RWPE2 (cell line): ENCODE data around the gene OR1B1.

ENCODE experiments used
- ATAC-seq: fragments of 200-7000 bp; cut with Tn5 transposase; 3 replicates; pipeline ENCODE4 v1.9.1; 2021; ENCODE audit warnings: low read depth
- DNase-seq: peaks from one replicate; pipeline ENCODE4 v3.0.0-alpha.2; 2020; ENCODE audit warnings: low spot score
- H3K27ac ChIP-seq: fragments of 450-650 bp; 2 replicates; pipeline ENCODE4 v1.5.1; 2017; ENCODE audit warnings: mild to moderate bottlenecking; ENCODE audit not compliant: poor library complexity, severe bottlenecking
- H3K27me3 ChIP-seq: fragments of 250-450 bp; sonication (Bioruptor Pico); 2 replicates; pipeline ENCODE4 v1.5.1; 2021; ENCODE audit warnings: mild to moderate bottlenecking, moderate library complexity; ENCODE audit not compliant: insufficient read depth, poor library complexity, severe bottlenecking
- H3K36me3 ChIP-seq: fragments of 250-450 bp; sonication (Bioruptor Pico); 2 replicates; pipeline ENCODE4 v1.5.1; 2020; ENCODE audit warnings: low read depth, mild to moderate bottlenecking, moderate library complexity
- H3K4me1 ChIP-seq: fragments of 250-450 bp; sonication (Bioruptor Pico); 2 replicates; pipeline ENCODE4 v1.5.1; 2021; ENCODE audit warnings: mild to moderate bottlenecking, moderate library complexity; ENCODE audit not compliant: insufficient read depth, poor library complexity, severe bottlenecking
- H3K4me3 ChIP-seq: fragments of 250-450 bp; sonication (Bioruptor Pico); 2 replicates; pipeline ENCODE4 v1.5.1; 2021; ENCODE audit warnings: mild to moderate bottlenecking, moderate library complexity; ENCODE audit not compliant: severe bottlenecking
- H3K9me3 ChIP-seq: fragments of 250-450 bp; sonication (Bioruptor Pico); 2 replicates; pipeline ENCODE4 v1.5.1; 2021; ENCODE audit warnings: mild to moderate bottlenecking, moderate library complexity; ENCODE audit not compliant: severe bottlenecking
- TF ChIP-seq, protein P1 (sequence below): fragments of 450-650 bp; IDR thresholded peaks from one replicate; pipeline ENCODE4 v1.5.1; 2017; ENCODE audit warnings: mild to moderate bottlenecking, moderate library complexity; ENCODE audit not compliant: poor library complexity, severe bottlenecking

The OR1B1 gene

GRCh38 chr9:122657527-122657926 lies at the start of gene OR1B1:
Gene OR1B1, minus strand, starts transcription at chr9:122657627.
- Histone ChIP-seq H3K4me1 (no peaks in the 10 kb centered on the region), H3K36me3 (no peaks in the 10 kb centered on the region), H3K4me3 (no peak within 1 kb of the TSS), H3K27me3 (peaks cover 3% of the 10 kb centered on the region), H3K9me3 (no peaks in the 10 kb centered on the region), H3K27ac (no peak within 1 kb of the TSS)
- DNase-seq (no peak), ATAC-seq (no peak)
- TF ChIP-seq, protein P1, sequence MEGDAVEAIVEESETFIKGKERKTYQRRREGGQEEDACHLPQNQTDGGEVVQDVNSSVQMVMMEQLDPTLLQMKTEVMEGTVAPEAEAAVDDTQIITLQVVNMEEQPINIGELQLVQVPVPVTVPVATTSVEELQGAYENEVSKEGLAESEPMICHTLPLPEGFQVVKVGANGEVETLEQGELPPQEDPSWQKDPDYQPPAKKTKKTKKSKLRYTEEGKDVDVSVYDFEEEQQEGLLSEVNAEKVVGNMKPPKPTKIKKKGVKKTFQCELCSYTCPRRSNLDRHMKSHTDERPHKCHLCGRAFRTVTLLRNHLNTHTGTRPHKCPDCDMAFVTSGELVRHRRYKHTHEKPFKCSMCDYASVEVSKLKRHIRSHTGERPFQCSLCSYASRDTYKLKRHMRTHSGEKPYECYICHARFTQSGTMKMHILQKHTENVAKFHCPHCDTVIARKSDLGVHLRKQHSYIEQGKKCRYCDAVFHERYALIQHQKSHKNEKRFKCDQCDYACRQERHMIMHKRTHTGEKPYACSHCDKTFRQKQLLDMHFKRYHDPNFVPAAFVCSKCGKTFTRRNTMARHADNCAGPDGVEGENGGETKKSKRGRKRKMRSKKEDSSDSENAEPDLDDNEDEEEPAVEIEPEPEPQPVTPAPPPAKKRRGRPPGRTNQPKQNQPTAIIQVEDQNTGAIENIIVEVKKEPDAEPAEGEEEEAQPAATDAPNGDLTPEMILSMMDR, result no peak

DNA sequence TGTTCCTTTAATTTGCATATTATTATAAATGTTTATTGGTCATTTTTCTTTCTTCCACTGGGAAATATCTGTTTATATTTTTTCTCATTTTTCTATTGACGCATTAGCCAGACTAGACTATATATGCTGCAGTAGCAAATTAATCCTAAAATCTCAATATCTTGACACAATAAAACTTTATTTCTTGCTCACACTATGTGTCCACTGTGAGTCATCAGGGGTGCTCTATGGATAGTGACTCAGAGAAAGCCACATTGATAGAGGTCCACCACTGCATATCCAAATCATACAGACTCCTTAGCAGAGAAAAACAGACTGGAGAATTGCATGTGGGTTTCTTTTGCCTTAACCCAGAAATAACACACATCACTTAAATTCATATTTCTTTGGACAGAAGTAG lies 38.3 kb upstream of the OR1B1 start:
- Histone ChIP-seq H3K27me3 (peaks cover 11% of the 10 kb centered on the region), H3K4me1 (no peaks in the 10 kb centered on the region), H3K4me3 (no peak overlapping the region), H3K27ac (no peak overlapping the region), H3K36me3 (no peaks in the 10 kb centered on the region), H3K9me3 (no peaks in the 10 kb centered on the region)
- no peak for DNase-seq
- TF ChIP-seq, protein P1, result no peak
- ATAC-seq, result peak; percentile 45; the same call in 1 of the 3 replicates

DNA sequence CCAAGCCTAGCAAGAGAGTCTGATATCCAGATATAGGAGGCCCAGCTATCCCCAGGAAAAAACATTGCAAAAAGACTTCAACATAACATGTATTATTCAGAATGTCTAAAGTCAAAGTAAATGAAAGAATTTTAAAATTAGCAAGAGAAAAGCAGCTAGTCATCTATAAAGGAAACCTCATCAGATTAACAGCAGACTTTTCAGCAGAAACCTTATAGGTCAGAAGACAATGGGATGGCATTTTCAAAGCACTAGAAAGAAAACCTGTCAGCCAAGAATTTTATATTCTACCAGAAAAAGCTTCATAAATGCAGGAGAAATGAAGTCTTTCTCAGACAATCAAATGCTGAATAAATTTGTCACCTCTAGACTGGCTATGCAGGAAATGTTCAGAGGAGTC lies 27.4 kb upstream of the OR1B1 start:
- H3K27ac ChIP-seq, result no peak overlapping the region
- H3K4me3 ChIP-seq, result no peak overlapping the region
- TF ChIP-seq, protein P1, result no peak
- no peaks in the 10 kb centered on the region for H3K9me3 ChIP-seq
- no peak for DNase-seq
- no peaks in the 10 kb centered on the region for H3K36me3 ChIP-seq
- H3K27me3 ChIP-seq, result peaks cover 2% of the 10 kb centered on the region
- no peak for ATAC-seq
- H3K4me1 ChIP-seq, result no peaks in the 10 kb centered on the region

GRCh38 chr9:122672481-122672880 lies 15.1 kb upstream of the OR1B1 start:
- H3K27me3 ChIP-seq, result peaks cover 19% of the 10 kb centered on the region
- ATAC-seq (no peak), DNase-seq (no peak)
- no peak overlapping the region for H3K4me3 ChIP-seq
- TF ChIP-seq, protein P1, result no peak
- H3K27ac ChIP-seq, result no peak overlapping the region
- peaks cover 3% of the 10 kb centered on the region for H3K9me3 ChIP-seq
- H3K36me3 ChIP-seq, result no peaks in the 10 kb centered on the region
- H3K4me1 ChIP-seq, result no peaks in the 10 kb centered on the region

DNA sequence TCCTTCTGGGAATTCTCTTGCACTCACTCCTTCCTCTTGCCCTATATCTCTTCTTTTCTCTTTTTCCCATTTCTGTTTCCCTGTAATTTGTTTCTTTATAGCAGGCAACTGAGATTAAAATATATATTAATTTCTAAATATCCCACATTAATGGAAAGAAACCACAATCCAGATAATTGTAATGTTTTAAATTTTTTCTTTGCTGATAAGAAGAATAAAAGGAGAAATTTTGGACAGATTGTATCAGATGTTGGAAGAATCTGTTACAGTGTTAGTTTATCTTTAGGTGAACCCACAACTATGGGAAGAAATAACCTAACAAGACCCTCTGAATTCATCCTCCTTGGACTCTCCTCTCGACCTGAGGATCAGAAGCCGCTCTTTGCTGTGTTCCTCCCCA lies 4.0 kb upstream of the OR1B1 start, which contains the start of gene OR1L1:
Gene OR1L1, plus strand, starts transcription at position 301 of the 400 bp plus-strand sequence. Its CDS starts 0 bp downstream, at position 301.
- DNase-seq (no peak), ATAC-seq (no peak)
- Histone ChIP-seq H3K27ac (no peak within 1 kb of the TSS), H3K36me3 (no peaks in the 10 kb centered on the region), H3K4me1 (no peaks in the 10 kb centered on the region), H3K27me3 (peaks cover 5% of the 10 kb centered on the region), H3K9me3 (no peaks in the 10 kb centered on the region), H3K4me3 (no peak within 1 kb of the TSS)
- TF ChIP-seq, protein P1, result no peak
